ENCODE results near the gene PEX14.

GRCh38 chr1:10615932-10616671 lies 141.4 kb downstream of the PEX14 start:
- TF ChIP-seq MXI1 (IDR thresholded peaks at IDR 0.05; ENCODE audit: low read depth, low read length) (no peak), E2F4 (IDR thresholded peaks at IDR 0.05; ENCODE audit: low read depth, low read length) (no peak), CTCF (IDR thresholded peaks at IDR 0.05 in 2 of 3, conservative IDR thresholded peaks at IDR 0.05 in 1 of 3; ENCODE audit: control insufficient read depth in 2 of 3, extremely low read depth in 1 of 3, insufficient read depth in 1 of 3, low read depth in 3 of 3, low read length in 3 of 3) (no peak), EZH2 (IDR thresholded peaks at IDR 0.05; ENCODE audit: borderline replicate concordance, control insufficient read depth, low read depth, low read length) (no peak), TAF1 (IDR thresholded peaks at IDR 0.05; ENCODE audit: borderline replicate concordance, low read depth, low read length) (no peak), GABPA (IDR thresholded peaks at IDR 0.05; ENCODE audit: low read depth) (no peak), HDAC2 (IDR thresholded peaks at IDR 0.05) (no peak), HSF1 (IDR thresholded peaks at IDR 0.05; ENCODE audit: low read depth, low read length) (no peak), MAX (IDR thresholded peaks at IDR 0.05; ENCODE audit: low read depth, low read length) (no peak), PML (IDR thresholded peaks at IDR 0.05; ENCODE audit: low read length) (no peak), BCL11A (IDR thresholded peaks at IDR 0.05; ENCODE audit: low read depth, low read length) (no peak), IKZF1 (conservative IDR thresholded peaks at IDR 0.05) (no peak), RBBP5 (conservative IDR thresholded peaks at IDR 0.05) (no peak)
